PFSK-1 (cell line): ENCODE measurements around the gene CFAP65.

ENCODE experiments used
- FOXP2 ChIP-seq: optimal IDR thresholded peaks from 2 replicates; pipeline ENCODE3; 2011; ENCODE audit warnings: borderline replicate concordance, control low read depth, inconsistent platforms; ENCODE audit not compliant: insufficient read depth; ENCODE audit errors: extremely low read length, extremely low read depth
- POLR2AphosphoS5 ChIP-seq: IDR thresholded peaks from 2 replicates; pipeline ENCODE4 v1.6.1; 2012; ENCODE audit warnings: low read depth, mild to moderate bottlenecking, control low read depth, low read length, moderate library complexity
- SIN3A ChIP-seq: IDR thresholded peaks from 2 replicates; pipeline ENCODE4 v1.6.1; 2012; ENCODE audit warnings: mild to moderate bottlenecking, low read length, moderate library complexity, borderline replicate concordance; ENCODE audit not compliant: insufficient read depth
- TAF1 ChIP-seq: IDR thresholded peaks from 2 replicates; pipeline ENCODE4 v1.6.1; 2012; ENCODE audit warnings: low read length, control low read depth, borderline replicate concordance; ENCODE audit not compliant: insufficient read depth
- TF ChIP-seq, protein P1 (sequence below), 2 experiments: IDR thresholded peaks; 2 replicates each; pipeline versions ENCODE4 v1.6.1 to v1.8.0; 2011 to 2012; ENCODE audit warnings: low read depth in 2 of 2, low read length in 2 of 2, control low read depth in 1 of 2, inconsistent platforms in 1 of 2, mild to moderate bottlenecking in 1 of 2, moderate library complexity in 1 of 2; ENCODE audit not compliant: insufficient read depth in 1 of 2

CFAP65 gene

GRCh38 chr2:218980735-218981389 lies 60.5 kb downstream of the CFAP65 start:
- TF ChIP-seq POLR2AphosphoS5: no peak
- no peak for TF ChIP-seq TAF1
- no peak for TF ChIP-seq FOXP2
- TF ChIP-seq SIN3A: no peak
- TF ChIP-seq, protein P1, sequence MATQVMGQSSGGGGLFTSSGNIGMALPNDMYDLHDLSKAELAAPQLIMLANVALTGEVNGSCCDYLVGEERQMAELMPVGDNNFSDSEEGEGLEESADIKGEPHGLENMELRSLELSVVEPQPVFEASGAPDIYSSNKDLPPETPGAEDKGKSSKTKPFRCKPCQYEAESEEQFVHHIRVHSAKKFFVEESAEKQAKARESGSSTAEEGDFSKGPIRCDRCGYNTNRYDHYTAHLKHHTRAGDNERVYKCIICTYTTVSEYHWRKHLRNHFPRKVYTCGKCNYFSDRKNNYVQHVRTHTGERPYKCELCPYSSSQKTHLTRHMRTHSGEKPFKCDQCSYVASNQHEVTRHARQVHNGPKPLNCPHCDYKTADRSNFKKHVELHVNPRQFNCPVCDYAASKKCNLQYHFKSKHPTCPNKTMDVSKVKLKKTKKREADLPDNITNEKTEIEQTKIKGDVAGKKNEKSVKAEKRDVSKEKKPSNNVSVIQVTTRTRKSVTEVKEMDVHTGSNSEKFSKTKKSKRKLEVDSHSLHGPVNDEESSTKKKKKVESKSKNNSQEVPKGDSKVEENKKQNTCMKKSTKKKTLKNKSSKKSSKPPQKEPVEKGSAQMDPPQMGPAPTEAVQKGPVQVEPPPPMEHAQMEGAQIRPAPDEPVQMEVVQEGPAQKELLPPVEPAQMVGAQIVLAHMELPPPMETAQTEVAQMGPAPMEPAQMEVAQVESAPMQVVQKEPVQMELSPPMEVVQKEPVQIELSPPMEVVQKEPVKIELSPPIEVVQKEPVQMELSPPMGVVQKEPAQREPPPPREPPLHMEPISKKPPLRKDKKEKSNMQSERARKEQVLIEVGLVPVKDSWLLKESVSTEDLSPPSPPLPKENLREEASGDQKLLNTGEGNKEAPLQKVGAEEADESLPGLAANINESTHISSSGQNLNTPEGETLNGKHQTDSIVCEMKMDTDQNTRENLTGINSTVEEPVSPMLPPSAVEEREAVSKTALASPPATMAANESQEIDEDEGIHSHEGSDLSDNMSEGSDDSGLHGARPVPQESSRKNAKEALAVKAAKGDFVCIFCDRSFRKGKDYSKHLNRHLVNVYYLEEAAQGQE (IDR thresholded peaks at IDR 0.05; ENCODE audit: insufficient read depth in 1 of 2, low read depth in 2 of 2, low read length in 2 of 2): no peak

DNA sequence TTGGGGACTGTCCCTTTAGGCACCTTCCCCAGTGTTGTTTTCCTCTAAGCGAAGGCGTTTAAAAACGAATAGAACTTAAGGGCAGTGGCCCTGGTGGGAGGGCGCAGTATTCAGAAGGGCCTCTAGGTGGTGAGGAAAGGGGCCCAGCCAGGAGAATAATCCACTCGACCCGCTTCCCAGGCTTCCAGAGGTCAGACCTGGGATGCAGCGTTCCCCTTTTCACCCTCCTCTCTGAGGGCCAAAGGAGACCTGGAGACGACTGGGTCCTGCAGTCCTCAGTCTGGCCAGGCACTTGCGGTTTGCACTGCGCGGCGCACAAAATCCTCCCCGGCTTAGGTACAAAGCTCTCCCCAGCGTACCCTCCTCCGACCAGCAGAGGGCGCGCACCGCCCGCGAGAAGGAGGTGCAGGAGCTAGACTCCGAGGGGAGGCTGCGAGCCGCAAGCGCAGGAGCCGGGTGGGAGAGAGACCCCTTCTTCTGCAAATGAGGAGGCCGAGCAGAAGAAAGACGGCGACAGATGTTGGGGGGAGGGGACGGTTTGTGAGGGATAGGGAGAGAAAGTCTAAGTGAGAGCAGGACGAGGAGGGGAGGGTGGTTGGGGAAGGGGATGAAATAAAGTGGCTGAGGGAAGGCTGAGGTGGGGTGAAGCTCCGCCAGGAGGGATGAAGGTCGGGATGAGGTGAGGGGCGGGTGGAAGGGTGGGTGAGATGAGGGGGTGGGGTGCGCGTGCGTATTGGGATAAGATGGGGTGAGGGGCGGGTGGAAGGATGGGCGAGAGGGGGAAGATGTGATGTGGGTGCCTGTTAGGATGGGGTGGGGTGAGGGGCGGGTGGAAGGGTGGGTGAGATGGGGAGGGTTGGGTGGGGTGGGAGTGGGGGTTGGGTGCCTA lies 61.2 kb downstream of the CFAP65 start:
- TF ChIP-seq, protein P1 (IDR thresholded peaks at IDR 0.05; ENCODE audit: insufficient read depth in 1 of 2, low read depth in 2 of 2, low read length in 2 of 2): no peak
- TF ChIP-seq SIN3A: no peak
- no peak for TF ChIP-seq TAF1
- no peak for TF ChIP-seq POLR2AphosphoS5
- no peak for TF ChIP-seq FOXP2

DNA sequence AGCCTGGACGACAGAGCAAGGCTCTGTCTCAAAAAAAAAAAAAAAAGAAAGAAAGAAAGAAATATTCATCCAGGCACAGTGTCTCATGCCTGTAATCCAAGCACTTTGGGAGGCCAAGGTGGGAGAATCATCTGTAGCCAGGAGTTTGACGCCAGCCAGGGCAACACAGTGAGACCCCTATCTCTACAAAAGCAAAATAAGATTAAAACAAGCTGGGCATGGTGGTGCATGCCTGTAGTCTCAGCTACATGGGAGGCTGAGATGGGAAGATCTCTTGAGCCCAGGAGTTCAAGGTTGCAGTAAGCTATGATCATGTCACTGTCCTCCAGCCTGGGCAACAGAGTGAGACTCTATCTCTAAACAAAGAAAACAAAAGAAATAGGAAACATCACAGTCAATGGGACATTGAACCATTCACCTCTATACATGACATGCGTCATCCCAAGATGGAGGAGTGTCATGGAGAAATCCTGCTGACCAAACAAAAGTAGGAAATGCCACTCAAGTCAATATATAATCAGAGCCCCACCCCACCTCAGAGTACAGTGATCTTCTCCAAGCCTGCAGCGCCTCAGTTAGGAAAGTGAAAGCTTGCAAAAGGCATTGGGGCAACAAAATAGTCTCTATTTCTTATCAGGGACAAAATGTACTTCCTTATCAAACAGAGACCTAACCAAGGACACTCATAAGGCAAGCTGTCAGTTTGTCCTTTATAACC lies 66.1 kb downstream of the CFAP65 start:
- no peak for TF ChIP-seq POLR2AphosphoS5
- TF ChIP-seq, protein P1 (IDR thresholded peaks at IDR 0.05; ENCODE audit: insufficient read depth in 1 of 2, low read depth in 2 of 2, low read length in 2 of 2): no peak
- TF ChIP-seq FOXP2: no peak
- no peak for TF ChIP-seq SIN3A
- no peak for TF ChIP-seq TAF1

DNA sequence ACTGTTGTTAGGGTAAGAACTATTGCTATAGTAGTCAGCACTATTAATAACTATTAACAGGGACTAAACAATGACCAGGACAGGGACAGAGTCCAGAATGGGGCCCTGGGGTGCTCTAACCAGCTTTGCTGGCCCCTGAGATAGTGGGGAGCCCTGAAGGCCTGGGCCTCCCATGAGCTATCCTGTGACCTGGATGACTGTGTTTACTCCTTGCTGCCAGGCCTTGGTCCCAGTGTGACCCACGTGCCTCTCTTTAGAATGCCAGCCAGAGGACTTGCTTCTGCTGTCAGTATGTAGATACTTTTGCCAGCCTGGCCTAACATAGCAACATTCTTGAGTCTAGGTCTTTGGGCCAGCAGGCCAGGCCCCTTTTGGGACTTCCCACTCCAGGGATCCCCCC lies 70.4 kb downstream of the CFAP65 start:
- TF ChIP-seq, protein P1 (IDR thresholded peaks at IDR 0.05; ENCODE audit: insufficient read depth in 1 of 2, low read depth in 2 of 2, low read length in 2 of 2): no peak
- TF ChIP-seq POLR2AphosphoS5: no peak
- no peak for TF ChIP-seq FOXP2
- no peak for TF ChIP-seq TAF1
- no peak for TF ChIP-seq SIN3A
